Posterior cingulate gyrus (tissue), 11 donors: Measurements from ENCODE around the gene ARRDC2.
A peak's percentile ranks its signal among the peaks of the same experiment; 100 is the strongest.
"Not testable (repeated sequence)": the region's sequence is repeated elsewhere in the genome, so short reads cannot be mapped to it uniquely, and the experiment has no call there.

Experiments
- DNase-seq, 10 donors: peaks; one replicate each; pipeline versions ENCODE4 v3.0.0 to v3.0.0-alpha.2; 2020 to 2021; ENCODE audit warnings: mixed read lengths in 3 of 10
- intact Hi-C: fragments of 100-400 bp; cut with DNase I; formaldehyde crosslinking; loops from one replicate; pipeline ENCODE4 v1.15.1; 2023

The ARRDC2 gene

GRCh38 chr19:17988161-17988560 lies 19.8 kb upstream of the ARRDC2 start:
- intact Hi-C loops: no loop called here
- DNase-seq: no peak

GRCh38 chr19:17989425-17990094 lies 18.4 kb upstream of the ARRDC2 start:
- intact Hi-C loops: no loop called here

GRCh38 chr19:17993076-17993813 lies 14.7 kb upstream of the ARRDC2 start:
- intact Hi-C loops: no loop called here
- DNase-seq: no peak

More at GRCh38 chr19:17989425-17990094, 18.4 kb upstream of the ARRDC2 start:
- DNase-seq: no peak

- DNase-seq: peak; percentile 77 to 97 (median 90)
- intact Hi-C loops: loop anchor here (1.0 to 5.0 kb wide), 3 partner anchors 50 to 140 kb away; partner anchors contain the start of gene RPL18A
Observed at GRCh38 chr19:17996826-17997316, 11.1 kb upstream of the ARRDC2 start.

DNA sequence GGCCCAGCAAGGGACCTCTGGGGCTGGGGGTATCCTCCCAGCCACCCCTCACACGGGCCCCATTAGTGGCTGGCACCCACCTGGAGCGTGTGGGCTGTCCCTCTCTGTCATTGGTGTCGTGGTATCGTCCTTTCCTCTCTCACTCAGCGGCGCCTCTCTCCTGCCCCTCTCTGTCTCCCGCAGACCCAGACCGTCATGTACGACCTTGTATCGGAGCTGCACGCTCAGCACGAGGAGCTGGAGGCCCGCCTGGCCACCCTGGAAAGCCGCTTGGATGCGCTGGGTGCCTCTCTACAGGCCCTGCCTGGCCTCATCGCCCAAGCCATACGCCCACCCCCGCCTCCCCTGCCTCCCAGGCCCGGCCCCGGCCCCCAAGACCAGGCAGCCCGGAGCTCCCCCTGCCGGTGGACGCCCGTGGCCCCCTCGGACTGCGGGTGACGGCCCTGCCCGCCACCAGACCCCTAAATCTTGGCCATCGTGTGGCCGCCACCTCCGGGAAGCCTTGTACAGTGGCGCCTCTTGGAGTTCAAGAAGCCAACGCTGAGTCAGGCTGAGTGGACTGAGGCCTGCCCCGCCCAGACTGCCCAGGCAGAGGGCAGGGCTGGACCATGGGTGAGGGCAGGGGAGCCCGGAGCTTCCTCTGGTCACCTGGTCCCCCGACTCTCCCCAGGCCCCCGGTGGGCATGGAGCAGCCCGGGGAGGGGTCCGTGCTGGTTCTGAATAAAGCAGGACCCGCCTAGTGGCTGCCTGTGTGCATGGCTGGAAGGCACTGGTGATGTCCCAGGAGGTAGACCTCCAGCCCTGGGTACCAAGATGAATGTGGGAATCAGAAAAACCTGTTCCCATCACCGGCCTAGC lies 9.8 kb upstream of the ARRDC2 start:
- intact Hi-C loops: loop anchor here (2.0 to 5.0 kb wide), 2 partner anchors 51 to 141 kb away; partner anchors contain the start of gene RPL18A
- no peak for DNase-seq

DNA sequence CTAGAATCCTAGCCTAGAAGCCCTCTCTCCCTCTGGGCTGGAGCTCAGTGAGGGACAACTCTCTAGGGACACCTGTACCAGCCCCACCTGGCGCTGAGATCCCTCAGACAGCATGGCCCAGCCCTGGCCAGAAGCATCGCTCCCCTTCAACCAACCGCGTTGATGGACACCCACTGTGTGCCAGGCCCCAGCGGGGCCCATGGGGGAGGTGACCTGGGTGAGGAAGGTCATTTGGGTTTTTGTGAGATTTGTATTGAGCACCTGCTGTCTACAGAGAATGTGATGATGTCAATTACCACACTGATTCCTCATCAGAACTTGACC lies 9.2 kb upstream of the ARRDC2 start:
- DNase-seq: no peak

GRCh38 chr19:17999684-18000479 lies 8.1 kb upstream of the ARRDC2 start:
- DNase-seq: no peak
- intact Hi-C loops: loop anchor here (5.0 kb wide), 1 partner anchor 143 kb away; the partner anchor contains the start of gene RPL18A

More for the DNA sequence above, 9.2 kb upstream of the ARRDC2 start:
- intact Hi-C loops: loop anchor here (5.0 kb wide), 1 partner anchor 141 kb away; the partner anchor contains the start of gene RPL18A

DNA sequence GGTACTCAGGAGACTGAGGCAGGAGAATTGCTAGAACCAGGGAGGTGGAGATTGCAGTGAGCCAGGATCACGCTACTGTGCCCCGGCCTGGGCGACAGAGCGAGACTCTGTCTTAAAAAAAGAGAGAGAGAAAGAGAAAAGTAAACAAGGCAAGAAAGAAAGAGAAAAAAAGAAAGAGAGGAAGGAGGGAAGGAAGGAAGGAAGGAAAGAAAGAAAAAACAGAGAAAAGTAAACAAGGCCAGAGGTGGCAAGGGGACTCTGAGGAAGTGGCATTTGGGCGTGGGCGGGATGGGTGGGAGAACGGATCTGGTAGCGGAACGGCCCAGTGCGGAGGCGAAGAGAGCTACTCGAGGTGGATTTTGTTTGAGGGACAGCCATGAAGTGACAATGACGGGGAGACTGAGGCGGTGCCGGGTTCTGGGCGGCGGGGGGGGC lies 7.5 kb upstream of the ARRDC2 start:
- DNase-seq: peak in 1 of 10 donors; percentile 77
- intact Hi-C loops: no loop called here

DNA sequence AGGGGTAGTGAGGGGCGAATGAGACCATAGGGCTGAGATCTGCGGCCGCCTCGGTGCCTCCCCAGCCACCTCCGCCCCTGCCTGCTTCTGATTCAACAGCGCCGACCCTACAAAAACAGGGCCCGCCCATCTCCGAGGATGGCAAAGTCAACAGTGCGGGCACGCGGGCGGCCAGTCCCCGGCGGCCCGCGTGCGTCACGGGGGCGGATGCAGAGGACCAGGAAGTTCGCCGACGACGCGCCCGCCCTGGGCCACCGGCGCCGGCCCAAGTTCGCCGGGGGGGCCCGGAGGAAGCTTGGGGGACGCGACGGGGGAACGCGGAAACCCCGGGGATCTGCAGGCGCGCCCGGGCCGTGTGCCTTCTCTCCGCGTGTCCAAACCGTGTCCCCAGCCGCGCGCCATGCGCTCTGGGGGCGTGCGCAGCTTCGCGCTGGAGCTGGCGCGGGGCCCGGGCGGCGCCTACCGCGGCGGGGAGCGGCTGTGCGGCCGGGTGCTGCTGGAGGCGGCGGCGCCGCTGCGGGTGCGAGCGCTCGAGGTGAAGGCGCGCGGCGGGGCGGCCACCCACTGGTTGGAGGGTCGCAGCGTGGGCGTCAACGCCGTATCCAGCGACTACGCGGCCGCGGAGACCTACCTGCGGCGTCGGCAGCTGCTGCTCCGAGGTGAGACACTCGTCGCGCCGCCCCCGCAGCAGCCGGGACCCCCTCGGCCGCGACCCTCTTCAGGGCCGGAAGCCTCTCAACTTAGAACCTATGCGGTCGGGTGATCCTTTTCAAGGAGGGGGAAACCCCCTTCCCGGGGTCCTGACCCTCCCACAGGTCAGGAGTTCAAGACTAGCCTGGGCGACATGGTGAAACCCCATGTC lies 6.8 kb upstream of the ARRDC2 start:
- DNase-seq: peak in 7 of 10 donors; percentile 53 to 94 (median 65)
- intact Hi-C loops: no loop called here

GRCh38 chr19:18001777-18002345 lies 6.1 kb upstream of the ARRDC2 start:
- intact Hi-C loops: no loop called here
- DNase-seq: no peak

DNA sequence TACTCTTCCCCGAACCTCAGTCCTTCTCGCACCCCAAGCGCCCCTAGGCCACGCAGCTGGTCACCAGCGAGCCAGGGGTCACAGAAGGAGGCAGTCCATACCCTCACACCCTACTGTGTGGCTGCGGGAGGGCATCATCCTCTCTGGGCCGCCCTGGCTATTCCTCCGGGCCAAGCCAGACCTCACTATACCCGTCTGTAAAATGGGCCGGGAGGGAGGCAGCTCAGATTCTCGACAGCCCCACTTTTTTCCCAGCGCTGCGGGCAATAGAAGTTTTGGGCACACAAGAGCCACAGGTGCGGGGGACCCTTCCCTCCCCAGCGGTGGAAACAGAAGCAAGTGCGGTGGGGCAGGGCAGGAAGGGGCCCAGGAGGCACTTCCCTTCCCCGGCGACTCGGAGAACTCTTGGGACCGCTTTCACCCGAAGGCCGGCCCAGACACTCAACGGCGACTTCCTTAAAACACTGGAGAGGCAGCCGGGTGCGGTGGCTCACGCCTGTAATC lies 5.6 kb upstream of the ARRDC2 start:
- DNase-seq: no peak
- intact Hi-C loops: no loop called here

- intact Hi-C loops: loop anchor here (5.0 kb wide), 1 partner anchor 152 kb away; no protein-coding TSS in a partner anchor
- DNase-seq: not testable (repeated sequence)
Observed at GRCh38 chr19:18005750-18006149, 2.2 kb upstream of the ARRDC2 start.

GRCh38 chr19:18007044-18007916 lies 690 bp upstream of the ARRDC2 start:
- peak; percentile 68 to 98 (median 86) for DNase-seq

DNA sequence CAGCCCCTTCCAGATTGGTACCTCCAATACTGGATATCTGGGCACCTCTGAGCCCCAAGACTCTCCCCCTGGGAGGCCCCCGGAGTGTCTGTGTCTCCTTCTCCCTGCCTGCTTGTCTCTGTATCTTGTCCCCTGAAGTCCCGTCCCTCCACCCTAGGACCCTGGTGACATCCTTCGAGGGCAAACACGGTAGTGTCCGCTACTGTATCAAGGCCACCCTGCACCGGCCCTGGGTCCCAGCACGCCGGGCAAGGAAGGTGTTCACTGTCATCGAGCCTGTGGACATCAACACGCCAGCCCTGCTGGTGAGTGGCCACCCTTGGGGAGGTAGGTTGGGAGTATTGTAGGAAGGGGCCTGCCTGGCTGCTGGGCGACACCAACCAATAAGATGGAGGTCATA lies 844 bp downstream of the ARRDC2 start:
- intact Hi-C loops: loop anchor here (5.0 kb wide), 1 partner anchor 148 kb away; no protein-coding TSS in a partner anchor
- no peak for DNase-seq

More at GRCh38 chr19:18007044-18007916, 690 bp upstream of the ARRDC2 start:
- intact Hi-C loops: loop anchor here (1.0 to 5.0 kb wide), 2 partner anchors 51 to 150 kb away; no protein-coding TSS in a partner anchor

DNA sequence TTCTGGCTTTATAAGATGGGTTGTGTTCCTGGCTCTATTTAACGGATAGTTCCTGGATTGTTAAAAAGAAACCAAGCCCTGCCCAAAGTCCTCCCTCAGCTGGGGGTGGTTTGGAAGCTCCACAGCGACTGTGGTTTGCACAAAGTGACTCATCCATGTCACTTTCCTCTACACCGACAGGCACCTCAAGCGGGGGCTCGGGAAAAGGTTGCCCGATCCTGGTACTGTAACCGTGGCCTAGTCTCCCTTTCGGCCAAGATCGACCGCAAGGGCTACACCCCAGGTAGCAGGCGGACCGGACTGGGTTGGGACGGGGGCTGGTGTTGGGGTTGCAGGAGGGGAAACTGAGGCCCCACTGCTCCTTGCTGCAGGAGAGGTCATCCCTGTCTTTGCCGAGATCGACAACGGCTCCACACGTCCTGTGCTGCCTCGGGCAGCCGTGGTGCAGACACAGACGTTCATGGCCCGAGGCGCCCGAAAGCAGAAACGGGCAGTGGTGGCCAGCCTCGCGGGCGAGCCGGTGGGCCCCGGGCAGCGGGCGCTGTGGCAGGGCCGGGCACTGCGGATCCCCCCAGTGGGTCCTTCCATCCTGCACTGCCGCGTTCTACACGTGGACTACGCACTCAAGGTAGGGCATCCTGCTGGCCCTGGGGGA lies 1.6 kb downstream of the ARRDC2 start:
- intact Hi-C loops: loop anchor here (5.0 kb wide), 1 partner anchor 148 kb away; no protein-coding TSS in a partner anchor
- peak in 2 of 10 donors; percentile 33 to 78 for DNase-seq

DNA sequence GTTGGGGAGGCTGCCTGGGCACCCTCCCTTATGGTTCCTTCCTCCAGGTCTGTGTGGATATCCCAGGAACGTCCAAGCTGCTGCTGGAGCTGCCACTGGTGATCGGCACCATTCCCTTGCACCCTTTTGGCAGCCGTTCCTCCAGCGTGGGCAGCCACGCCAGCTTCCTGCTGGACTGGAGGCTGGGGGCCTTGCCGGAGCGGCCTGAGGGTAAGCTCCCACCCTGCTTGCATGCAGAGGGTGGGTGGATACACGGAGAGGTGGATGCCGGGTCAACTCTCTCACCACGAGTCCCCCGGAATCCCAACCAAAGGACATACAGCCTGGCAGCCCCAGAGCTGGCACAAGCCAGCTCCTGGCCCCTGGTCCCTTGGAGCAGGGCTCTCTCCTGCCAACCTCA lies 2.2 kb downstream of the ARRDC2 start:
- DNase-seq: no peak
- intact Hi-C loops: no loop called here
